BE2C (cell line): Measurements from ENCODE around the gene TMEM182.

Experiments used
- DNase-seq: peaks from one replicate; pipeline ENCODE4 v3.0.0-alpha.2; 2020
- H3K27me3 ChIP-seq: fragments of 250-450 bp; sonication (Bioruptor Pico); 2 replicates; pipeline ENCODE4 v1.5.1; 2020; ENCODE audit warnings: mild to moderate bottlenecking
- H3K36me3 ChIP-seq: fragments of 250-450 bp; sonication (Bioruptor Pico); 2 replicates; pipeline ENCODE4 v1.5.1; 2020; ENCODE audit warnings: mild to moderate bottlenecking
- H3K4me1 ChIP-seq: fragments of 250-450 bp; sonication (Bioruptor Pico); 2 replicates; pipeline ENCODE4 v1.5.1; 2020
- H3K4me3 ChIP-seq: 2 replicates; pipeline ENCODE4 v1.5.1; 2011; ENCODE audit warnings: low read depth, low read length
- H3K9me3 ChIP-seq: fragments of 250-450 bp; sonication (Bioruptor Pico); 2 replicates; pipeline ENCODE4 v1.5.1; 2020
- TF ChIP-seq, protein P1 (sequence below): IDR thresholded peaks from 2 replicates; pipeline ENCODE4 v1.5.1; 2012; ENCODE audit warnings: mild to moderate bottlenecking, low read depth, low read length

TMEM182 gene

DNA sequence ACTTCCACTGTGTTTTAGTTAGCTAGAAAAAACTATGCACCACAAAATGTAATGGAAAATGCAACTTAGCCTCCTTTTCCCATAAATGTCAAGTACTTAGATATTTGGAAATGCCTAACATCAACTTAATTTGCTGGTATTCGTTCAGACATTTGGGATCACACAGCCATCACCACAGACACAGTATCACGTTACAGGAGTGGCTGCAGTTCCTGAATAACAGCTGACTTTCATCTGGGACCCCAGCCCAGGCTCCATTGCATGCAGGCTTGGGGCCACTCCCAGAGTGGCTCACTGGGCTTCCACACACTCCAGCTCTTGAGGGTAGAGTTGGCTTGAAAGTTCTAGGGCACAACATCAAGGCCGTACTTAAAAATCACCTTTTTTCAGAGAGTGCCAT is 9.3 kb downstream of the TMEM182 start:
- Histone ChIP-seq H3K27me3 (no peaks in the 10 kb centered on the region), H3K4me1 (no peaks in the 10 kb centered on the region), H3K9me3 (no peaks in the 10 kb centered on the region), H3K4me3 (no peak overlapping the region), H3K36me3 (no peaks in the 10 kb centered on the region)
- no peak for DNase-seq
- TF ChIP-seq, protein P1, sequence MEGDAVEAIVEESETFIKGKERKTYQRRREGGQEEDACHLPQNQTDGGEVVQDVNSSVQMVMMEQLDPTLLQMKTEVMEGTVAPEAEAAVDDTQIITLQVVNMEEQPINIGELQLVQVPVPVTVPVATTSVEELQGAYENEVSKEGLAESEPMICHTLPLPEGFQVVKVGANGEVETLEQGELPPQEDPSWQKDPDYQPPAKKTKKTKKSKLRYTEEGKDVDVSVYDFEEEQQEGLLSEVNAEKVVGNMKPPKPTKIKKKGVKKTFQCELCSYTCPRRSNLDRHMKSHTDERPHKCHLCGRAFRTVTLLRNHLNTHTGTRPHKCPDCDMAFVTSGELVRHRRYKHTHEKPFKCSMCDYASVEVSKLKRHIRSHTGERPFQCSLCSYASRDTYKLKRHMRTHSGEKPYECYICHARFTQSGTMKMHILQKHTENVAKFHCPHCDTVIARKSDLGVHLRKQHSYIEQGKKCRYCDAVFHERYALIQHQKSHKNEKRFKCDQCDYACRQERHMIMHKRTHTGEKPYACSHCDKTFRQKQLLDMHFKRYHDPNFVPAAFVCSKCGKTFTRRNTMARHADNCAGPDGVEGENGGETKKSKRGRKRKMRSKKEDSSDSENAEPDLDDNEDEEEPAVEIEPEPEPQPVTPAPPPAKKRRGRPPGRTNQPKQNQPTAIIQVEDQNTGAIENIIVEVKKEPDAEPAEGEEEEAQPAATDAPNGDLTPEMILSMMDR, result no peak

- Histone ChIP-seq H3K4me1 (no peaks in the 10 kb centered on the region), H3K4me3 (no peak overlapping the region), H3K27me3 (no peaks in the 10 kb centered on the region), H3K36me3 (no peaks in the 10 kb centered on the region), H3K9me3 (no peaks in the 10 kb centered on the region)
- DNase-seq, result no peak
- TF ChIP-seq, protein P1, result no peak
These were observed 10.8 kb downstream of the TMEM182 start for GRCh38 chr2:102772659-102773058.

- DNase-seq, result no peak
- Histone ChIP-seq H3K4me1 (no peaks in the 10 kb centered on the region), H3K9me3 (no peaks in the 10 kb centered on the region), H3K27me3 (no peaks in the 10 kb centered on the region), H3K4me3 (no peak overlapping the region), H3K36me3 (no peaks in the 10 kb centered on the region)
- TF ChIP-seq, protein P1, result no peak
These were observed 11.4 kb downstream of the TMEM182 start for GRCh38 chr2:102773149-102773705.

- Histone ChIP-seq H3K4me3 (no peak overlapping the region), H3K4me1 (no peaks in the 10 kb centered on the region), H3K27me3 (no peaks in the 10 kb centered on the region), H3K9me3 (no peaks in the 10 kb centered on the region), H3K36me3 (no peaks in the 10 kb centered on the region)
- DNase-seq, result no peak
- TF ChIP-seq, protein P1, result no peak
These were observed 16.4 kb downstream of the TMEM182 start for GRCh38 chr2:102778260-102778659.

- TF ChIP-seq, protein P1, result no peak
- Histone ChIP-seq H3K36me3 (no peaks in the 10 kb centered on the region), H3K9me3 (no peaks in the 10 kb centered on the region), H3K27me3 (no peaks in the 10 kb centered on the region), H3K4me3 (no peak overlapping the region), H3K4me1 (no peaks in the 10 kb centered on the region)
- no peak for DNase-seq
These were observed 18.6 kb downstream of the TMEM182 start for GRCh38 chr2:102780467-102780866.

DNA sequence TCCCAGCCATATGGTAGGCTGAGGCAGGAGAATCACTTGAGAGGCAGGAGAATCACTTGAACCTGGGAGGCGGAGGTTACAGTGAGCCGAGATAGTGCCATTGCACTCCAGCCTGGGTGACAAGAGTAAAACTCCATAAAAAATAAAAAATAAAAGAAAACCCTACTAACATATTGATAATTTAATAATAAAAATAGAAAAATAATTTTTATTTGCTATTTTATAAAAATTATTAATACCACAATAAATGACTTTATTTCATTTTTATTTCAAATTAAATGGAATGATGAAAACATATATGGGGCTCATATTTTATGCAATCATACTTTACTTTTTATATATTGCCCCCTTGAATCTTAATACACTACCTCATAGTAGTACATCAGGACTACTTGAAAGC is 20.4 kb downstream of the TMEM182 start:
- Histone ChIP-seq H3K4me1 (no peaks in the 10 kb centered on the region), H3K9me3 (no peaks in the 10 kb centered on the region)
- DNase-seq, result no peak

More for the DNA sequence above, 20.4 kb downstream of the TMEM182 start:
- H3K27me3 ChIP-seq, result no peaks in the 10 kb centered on the region
- no peak overlapping the region for H3K4me3 ChIP-seq
- no peaks in the 10 kb centered on the region for H3K36me3 ChIP-seq
- TF ChIP-seq, protein P1, result no peak
